GM18498 (cell line): ENCODE measurements around the gene ZNF419.
"Not testable (repeated sequence)": the region's sequence is repeated elsewhere in the genome, so short reads cannot be mapped to it uniquely, and the experiment has no call there.

Source experiments
- ATAC-seq: cut with Tn5 transposase; IDR thresholded peaks from one replicate; pipeline ENCODE4 v1.9.1; 2021; ENCODE audit warnings: mild to moderate bottlenecking, moderate library complexity; ENCODE audit not compliant: unreplicated experiment

ZNF419 gene

GRCh38 chr19:57487477-57488298 lies at the start of gene ZNF419:
TSS of gene ZNF419 (plus strand) at chr19:57487750. CDS start at chr19:57487951, 201 bp downstream.
- peak; percentile 97 for ATAC-seq

GRCh38 chr19:57437931-57438330 lies 49.6 kb upstream of the ZNF419 start:
- ATAC-seq: no peak

GRCh38 chr19:57438925-57439324 lies 48.6 kb upstream of the ZNF419 start:
- no peak for ATAC-seq

- ATAC-seq: no peak
Measured at GRCh38 chr19:57441979-57442752, 45.4 kb upstream of the ZNF419 start.

GRCh38 chr19:57443121-57443696 lies 44.3 kb upstream of the ZNF419 start:
- no peak for ATAC-seq

GRCh38 chr19:57452307-57452706 lies 35.2 kb upstream of the ZNF419 start:
- ATAC-seq: no peak

- no peak for ATAC-seq
Measured at GRCh38 chr19:57465680-57466381, 21.7 kb upstream of the ZNF419 start.

GRCh38 chr19:57466489-57466888 lies 21.1 kb upstream of the ZNF419 start:
- no peak for ATAC-seq

- no peak for ATAC-seq
Measured at GRCh38 chr19:57473646-57474045, 13.9 kb upstream of the ZNF419 start.

GRCh38 chr19:57477191-57478008 lies 10.2 kb upstream of the ZNF419 start, which contains the start of gene ZNF772:
TSS of gene ZNF772 (minus strand) at chr19:57477566. CDS start at chr19:57477309, 257 bp downstream.
- peak; percentile 99 for ATAC-seq

GRCh38 chr19:57488299-57488644 lies 722 bp downstream of the ZNF419 start:
- not testable (repeated sequence) for ATAC-seq

GRCh38 chr19:57499332-57499679 lies 11.8 kb downstream of the ZNF419 start:
- ATAC-seq: not testable (repeated sequence)

- peak; percentile 96 for ATAC-seq
Measured at GRCh38 chr19:57499680-57500395, 12.3 kb downstream of the ZNF419 start, which contains the start of gene ZNF773. TSS of gene ZNF773 (plus strand) at chr19:57499938. CDS start at chr19:57500081, 143 bp downstream.

GRCh38 chr19:57500400-57500799 lies 12.8 kb downstream of the ZNF419 start:
- not testable (repeated sequence) for ATAC-seq

- ATAC-seq: no peak
Measured at GRCh38 chr19:57506163-57506562, 18.6 kb downstream of the ZNF419 start.

- no peak for ATAC-seq
Measured at GRCh38 chr19:57511484-57511883, 23.9 kb downstream of the ZNF419 start.

GRCh38 chr19:57512845-57513244 lies 25.3 kb downstream of the ZNF419 start:
- no peak for ATAC-seq

GRCh38 chr19:57515255-57515654 lies 27.7 kb downstream of the ZNF419 start:
- ATAC-seq: no peak

- ATAC-seq: not testable (repeated sequence)
Measured at GRCh38 chr19:57518021-57518420, 30.5 kb downstream of the ZNF419 start.
